GM12865 (cell line): ENCODE results near the gene MRTFB.

Experiments
- DNase-seq: peaks from one replicate; pipeline ENCODE4 v3.0.0; 2010; ENCODE audit warnings: low read depth
- H3K4me3 ChIP-seq: 2 replicates; pipeline ENCODE4 v1.5.1; 2011; ENCODE audit warnings: mild to moderate bottlenecking, low read depth, low read length, control low read depth
- TF ChIP-seq, protein P1 (sequence below): IDR thresholded peaks from 2 replicates; pipeline ENCODE4 v1.5.1; 2011; ENCODE audit warnings: low read length, control low read depth, low read depth, inconsistent platforms; ENCODE audit not compliant: insufficient read depth; ENCODE audit errors: missing control alignments

The MRTFB gene

DNA sequence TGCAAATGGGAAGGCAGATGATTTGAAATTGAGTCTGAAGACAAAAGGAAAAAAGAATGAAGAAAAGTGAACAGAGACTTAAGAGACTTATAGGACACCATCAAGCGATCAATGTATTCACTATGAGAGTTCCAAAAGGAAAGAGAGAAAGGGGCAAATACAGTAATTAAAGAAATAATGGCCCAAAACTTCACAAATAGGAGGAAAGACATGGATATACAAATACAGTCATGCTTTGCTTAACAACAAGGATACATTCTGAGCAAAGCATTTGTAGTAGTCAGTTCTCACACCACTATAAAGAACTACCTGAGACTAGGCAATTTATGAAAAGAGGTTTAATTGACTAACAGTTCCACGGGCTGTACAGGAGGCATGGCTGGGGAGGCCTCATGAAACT lies 152.5 kb downstream of the MRTFB start:
- TF ChIP-seq, protein P1, sequence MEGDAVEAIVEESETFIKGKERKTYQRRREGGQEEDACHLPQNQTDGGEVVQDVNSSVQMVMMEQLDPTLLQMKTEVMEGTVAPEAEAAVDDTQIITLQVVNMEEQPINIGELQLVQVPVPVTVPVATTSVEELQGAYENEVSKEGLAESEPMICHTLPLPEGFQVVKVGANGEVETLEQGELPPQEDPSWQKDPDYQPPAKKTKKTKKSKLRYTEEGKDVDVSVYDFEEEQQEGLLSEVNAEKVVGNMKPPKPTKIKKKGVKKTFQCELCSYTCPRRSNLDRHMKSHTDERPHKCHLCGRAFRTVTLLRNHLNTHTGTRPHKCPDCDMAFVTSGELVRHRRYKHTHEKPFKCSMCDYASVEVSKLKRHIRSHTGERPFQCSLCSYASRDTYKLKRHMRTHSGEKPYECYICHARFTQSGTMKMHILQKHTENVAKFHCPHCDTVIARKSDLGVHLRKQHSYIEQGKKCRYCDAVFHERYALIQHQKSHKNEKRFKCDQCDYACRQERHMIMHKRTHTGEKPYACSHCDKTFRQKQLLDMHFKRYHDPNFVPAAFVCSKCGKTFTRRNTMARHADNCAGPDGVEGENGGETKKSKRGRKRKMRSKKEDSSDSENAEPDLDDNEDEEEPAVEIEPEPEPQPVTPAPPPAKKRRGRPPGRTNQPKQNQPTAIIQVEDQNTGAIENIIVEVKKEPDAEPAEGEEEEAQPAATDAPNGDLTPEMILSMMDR = no peak
- DNase-seq = no peak
- H3K4me3 ChIP-seq = no peak overlapping the region

DNA sequence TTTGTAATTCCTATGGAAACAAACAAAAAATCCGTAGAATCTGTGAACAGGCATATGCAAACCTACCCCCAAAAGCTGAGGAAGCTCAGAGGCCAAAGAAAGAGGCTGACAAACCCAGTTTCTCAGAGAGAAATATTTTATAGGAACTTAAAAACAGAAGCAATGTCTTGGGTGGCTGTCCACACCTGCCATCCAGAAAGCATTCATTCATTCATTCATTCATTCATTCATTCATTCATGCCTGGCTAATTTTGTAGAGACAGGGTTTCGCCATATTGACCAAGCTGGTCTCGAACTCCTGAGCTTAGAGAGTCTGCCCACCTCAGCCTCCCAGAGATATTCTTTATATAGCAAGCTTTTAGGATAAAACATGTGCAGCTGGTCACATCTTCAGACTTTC lies 154.3 kb downstream of the MRTFB start:
- no peak overlapping the region for H3K4me3 ChIP-seq
- DNase-seq = no peak
- TF ChIP-seq, protein P1 = no peak

- H3K4me3 ChIP-seq = no peak overlapping the region
- no peak for DNase-seq
- TF ChIP-seq, protein P1 = no peak
Observed at GRCh38 chr16:14232106-14232864, 161.2 kb downstream of the MRTFB start.

- no peak overlapping the region for H3K4me3 ChIP-seq
- no peak for DNase-seq
- TF ChIP-seq, protein P1 = no peak
Observed at GRCh38 chr16:14236401-14236800, 165.3 kb downstream of the MRTFB start.

DNA sequence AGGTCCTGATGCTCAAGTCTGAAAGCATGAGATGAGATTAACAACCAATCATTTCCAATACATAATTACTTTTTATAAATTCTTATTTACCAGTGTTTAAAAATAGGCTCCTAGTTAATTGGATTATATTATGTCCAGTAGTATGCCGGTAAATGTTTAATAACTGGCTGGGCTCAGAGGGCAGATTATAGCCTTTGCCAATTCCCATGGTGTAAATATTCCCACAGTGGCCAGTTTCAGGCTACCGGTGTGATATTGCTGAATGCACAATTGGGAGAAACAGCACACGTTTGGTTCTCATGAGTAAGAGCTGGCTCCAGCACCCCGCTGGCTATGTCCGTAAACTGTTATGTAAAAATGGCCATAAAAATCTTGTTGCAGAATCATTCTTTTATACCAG lies 167.6 kb downstream of the MRTFB start:
- TF ChIP-seq, protein P1 = no peak
- DNase-seq = no peak
- no peak overlapping the region for H3K4me3 ChIP-seq

DNA sequence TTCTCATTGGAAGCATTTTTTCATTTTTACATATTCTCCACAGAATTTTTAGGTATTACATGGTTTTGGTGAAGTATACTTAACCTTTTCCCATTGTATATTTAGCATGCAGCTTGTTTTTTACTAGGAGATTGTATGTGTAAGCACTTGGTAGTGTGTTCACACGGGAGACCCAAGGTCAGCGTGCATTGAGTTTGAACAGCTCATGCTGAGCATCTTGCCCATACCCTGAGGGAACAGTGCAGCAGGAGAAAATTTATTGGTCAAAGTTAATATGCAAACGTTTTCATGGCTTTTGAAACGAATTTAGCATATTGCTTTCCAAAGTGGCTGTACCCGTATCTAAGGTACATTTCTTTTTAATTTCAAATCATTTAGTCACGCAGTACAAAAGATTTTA lies 168.7 kb downstream of the MRTFB start:
- H3K4me3 ChIP-seq = no peak overlapping the region
- no peak for DNase-seq
- TF ChIP-seq, protein P1 = no peak
